ENCODE results near the gene UBE2S. TPM values are rescaled to one million over a fixed set of nuclear protein-coding genes. Genes with fewer than 3 reads are reported as not detected.

Gene UBE2S
- total and polyA plus RNA-seq, 10 of the 15 experiments (the other 5 are each of a cell fraction or from before 2014, with no cell fraction given), result 2.3 to 640 (median 127) TPM

DNA sequence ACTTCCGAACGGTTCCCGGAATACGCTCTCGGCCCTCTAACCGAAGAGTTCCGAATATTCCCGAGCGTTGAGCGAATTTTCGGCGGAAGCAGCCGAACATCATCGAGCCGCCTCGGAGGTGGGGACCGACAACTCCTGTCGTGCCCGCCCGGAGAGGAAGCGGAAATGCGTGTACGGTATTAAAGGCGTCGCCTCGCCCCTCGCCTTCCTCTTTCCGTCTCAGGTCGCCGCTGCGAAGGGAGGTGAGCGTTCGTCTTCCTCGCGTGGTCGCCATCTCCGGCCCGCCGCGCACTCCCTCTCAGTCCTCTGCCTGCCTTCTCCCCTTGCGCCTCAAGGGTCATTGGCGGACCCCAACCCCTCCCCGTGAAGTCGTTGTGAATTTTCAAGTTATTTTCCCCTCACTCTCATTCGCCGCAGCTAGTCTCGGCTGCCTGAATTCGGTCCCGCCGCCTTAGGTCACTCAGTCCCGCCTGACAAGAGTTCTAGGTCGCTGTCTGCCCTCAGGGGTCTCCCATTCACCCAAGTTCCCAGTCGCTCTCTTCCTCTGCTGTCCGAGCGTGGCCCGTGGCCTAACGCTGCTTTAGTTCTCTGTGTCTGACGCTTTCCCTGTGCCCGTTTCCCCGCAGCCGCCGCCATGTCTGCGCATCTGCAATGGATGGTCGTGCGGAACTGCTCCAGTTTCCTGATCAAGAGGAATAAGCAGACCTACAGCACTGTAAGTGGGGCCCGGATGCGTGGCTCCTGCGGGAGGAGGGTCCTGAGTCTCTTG is 21.7 kb downstream of the UBE2S start, which contains the start of gene RPL28 (continued):
- TF ChIP-seq, protein P1, sequence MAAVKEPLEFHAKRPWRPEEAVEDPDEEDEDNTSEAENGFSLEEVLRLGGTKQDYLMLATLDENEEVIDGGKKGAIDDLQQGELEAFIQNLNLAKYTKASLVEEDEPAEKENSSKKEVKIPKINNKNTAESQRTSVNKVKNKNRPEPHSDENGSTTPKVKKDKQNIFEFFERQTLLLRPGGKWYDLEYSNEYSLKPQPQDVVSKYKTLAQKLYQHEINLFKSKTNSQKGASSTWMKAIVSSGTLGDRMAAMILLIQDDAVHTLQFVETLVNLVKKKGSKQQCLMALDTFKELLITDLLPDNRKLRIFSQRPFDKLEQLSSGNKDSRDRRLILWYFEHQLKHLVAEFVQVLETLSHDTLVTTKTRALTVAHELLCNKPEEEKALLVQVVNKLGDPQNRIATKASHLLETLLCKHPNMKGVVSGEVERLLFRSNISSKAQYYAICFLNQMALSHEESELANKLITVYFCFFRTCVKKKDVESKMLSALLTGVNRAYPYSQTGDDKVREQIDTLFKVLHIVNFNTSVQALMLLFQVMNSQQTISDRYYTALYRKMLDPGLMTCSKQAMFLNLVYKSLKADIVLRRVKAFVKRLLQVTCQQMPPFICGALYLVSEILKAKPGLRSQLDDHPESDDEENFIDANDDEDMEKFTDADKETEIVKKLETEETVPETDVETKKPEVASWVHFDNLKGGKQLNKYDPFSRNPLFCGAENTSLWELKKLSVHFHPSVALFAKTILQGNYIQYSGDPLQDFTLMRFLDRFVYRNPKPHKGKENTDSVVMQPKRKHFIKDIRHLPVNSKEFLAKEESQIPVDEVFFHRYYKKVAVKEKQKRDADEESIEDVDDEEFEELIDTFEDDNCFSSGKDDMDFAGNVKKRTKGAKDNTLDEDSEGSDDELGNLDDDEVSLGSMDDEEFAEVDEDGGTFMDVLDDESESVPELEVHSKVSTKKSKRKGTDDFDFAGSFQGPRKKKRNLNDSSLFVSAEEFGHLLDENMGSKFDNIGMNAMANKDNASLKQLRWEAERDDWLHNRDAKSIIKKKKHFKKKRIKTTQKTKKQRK (IDR thresholded peaks at IDR 0.05; ENCODE audit: low read depth, low read length), result no peak
- TF ChIP-seq JUND (IDR thresholded peaks at IDR 0.05; ENCODE audit: low read depth, low read length) (0 out of 2 replicates have a peak, but pooled peaks have one; percentile 9), HDAC6 (IDR thresholded peaks at IDR 0.05; ENCODE audit: unreplicated experiment) (peak; percentile 75), TCF7 (IDR thresholded peaks at IDR 0.05; ENCODE audit: borderline replicate concordance) (no peak), WRNIP1 (IDR thresholded peaks at IDR 0.05; ENCODE audit: borderline replicate concordance, low read depth, low read length) (peak; percentile 90; the same call in 1 of the 2 replicates), FOXM1 (IDR thresholded peaks at IDR 0.05; ENCODE audit: low read depth, low read length) (no peak), ZNF24 (IDR thresholded peaks at IDR 0.05) (no peak), ATF7 (IDR thresholded peaks at IDR 0.05; ENCODE audit: low read depth) (no peak), PML (IDR thresholded peaks at IDR 0.05; ENCODE audit: low read length) (peak; percentile 99), POLR2AphosphoS2 (IDR thresholded peaks at IDR 0.05; ENCODE audit: low read depth, low read length) (peak; percentile 99), BMI1 (IDR thresholded peaks at IDR 0.05; ENCODE audit: borderline replicate concordance) (no peak), CBX5 (IDR thresholded peaks at IDR 0.05; ENCODE audit: low read depth) (no peak), ASH2L (IDR thresholded peaks at IDR 0.05; ENCODE audit: borderline replicate concordance, low read depth) (no peak), BACH1 (IDR thresholded peaks at IDR 0.05; ENCODE audit: borderline replicate concordance) (peak; percentile 85), STAT3 (IDR thresholded peaks at IDR 0.05; ENCODE audit: low read depth, low read length) (0 out of 2 replicates have a peak, but pooled peaks have one; percentile 58)
- TF ChIP-seq, protein P2, sequence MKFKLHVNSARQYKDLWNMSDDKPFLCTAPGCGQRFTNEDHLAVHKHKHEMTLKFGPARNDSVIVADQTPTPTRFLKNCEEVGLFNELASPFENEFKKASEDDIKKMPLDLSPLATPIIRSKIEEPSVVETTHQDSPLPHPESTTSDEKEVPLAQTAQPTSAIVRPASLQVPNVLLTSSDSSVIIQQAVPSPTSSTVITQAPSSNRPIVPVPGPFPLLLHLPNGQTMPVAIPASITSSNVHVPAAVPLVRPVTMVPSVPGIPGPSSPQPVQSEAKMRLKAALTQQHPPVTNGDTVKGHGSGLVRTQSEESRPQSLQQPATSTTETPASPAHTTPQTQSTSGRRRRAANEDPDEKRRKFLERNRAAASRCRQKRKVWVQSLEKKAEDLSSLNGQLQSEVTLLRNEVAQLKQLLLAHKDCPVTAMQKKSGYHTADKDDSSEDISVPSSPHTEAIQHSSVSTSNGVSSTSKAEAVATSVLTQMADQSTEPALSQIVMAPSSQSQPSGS (IDR thresholded peaks at IDR 0.05; ENCODE audit: low read length), result no peak
- TF ChIP-seq, protein P3, sequence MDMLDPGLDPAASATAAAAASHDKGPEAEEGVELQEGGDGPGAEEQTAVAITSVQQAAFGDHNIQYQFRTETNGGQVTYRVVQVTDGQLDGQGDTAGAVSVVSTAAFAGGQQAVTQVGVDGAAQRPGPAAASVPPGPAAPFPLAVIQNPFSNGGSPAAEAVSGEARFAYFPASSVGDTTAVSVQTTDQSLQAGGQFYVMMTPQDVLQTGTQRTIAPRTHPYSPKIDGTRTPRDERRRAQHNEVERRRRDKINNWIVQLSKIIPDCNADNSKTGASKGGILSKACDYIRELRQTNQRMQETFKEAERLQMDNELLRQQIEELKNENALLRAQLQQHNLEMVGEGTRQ (IDR thresholded peaks at IDR 0.05; ENCODE audit: borderline replicate concordance, low read depth, low read length), result no peak
- TF ChIP-seq, protein P4, sequence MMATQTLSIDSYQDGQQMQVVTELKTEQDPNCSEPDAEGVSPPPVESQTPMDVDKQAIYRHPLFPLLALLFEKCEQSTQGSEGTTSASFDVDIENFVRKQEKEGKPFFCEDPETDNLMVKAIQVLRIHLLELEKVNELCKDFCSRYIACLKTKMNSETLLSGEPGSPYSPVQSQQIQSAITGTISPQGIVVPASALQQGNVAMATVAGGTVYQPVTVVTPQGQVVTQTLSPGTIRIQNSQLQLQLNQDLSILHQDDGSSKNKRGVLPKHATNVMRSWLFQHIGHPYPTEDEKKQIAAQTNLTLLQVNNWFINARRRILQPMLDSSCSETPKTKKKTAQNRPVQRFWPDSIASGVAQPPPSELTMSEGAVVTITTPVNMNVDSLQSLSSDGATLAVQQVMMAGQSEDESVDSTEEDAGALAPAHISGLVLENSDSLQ (IDR thresholded peaks at IDR 0.05), result peak; percentile 62; the same call in 1 of the 2 replicates
- TF ChIP-seq, protein P5, sequence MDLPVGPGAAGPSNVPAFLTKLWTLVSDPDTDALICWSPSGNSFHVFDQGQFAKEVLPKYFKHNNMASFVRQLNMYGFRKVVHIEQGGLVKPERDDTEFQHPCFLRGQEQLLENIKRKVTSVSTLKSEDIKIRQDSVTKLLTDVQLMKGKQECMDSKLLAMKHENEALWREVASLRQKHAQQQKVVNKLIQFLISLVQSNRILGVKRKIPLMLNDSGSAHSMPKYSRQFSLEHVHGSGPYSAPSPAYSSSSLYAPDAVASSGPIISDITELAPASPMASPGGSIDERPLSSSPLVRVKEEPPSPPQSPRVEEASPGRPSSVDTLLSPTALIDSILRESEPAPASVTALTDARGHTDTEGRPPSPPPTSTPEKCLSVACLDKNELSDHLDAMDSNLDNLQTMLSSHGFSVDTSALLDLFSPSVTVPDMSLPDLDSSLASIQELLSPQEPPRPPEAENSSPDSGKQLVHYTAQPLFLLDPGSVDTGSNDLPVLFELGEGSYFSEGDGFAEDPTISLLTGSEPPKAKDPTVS (IDR thresholded peaks at IDR 0.05; ENCODE audit: low read depth, low read length), result 0 out of 2 replicates have a peak, but pooled peaks have one; percentile 45
- TF ChIP-seq, protein P6, sequence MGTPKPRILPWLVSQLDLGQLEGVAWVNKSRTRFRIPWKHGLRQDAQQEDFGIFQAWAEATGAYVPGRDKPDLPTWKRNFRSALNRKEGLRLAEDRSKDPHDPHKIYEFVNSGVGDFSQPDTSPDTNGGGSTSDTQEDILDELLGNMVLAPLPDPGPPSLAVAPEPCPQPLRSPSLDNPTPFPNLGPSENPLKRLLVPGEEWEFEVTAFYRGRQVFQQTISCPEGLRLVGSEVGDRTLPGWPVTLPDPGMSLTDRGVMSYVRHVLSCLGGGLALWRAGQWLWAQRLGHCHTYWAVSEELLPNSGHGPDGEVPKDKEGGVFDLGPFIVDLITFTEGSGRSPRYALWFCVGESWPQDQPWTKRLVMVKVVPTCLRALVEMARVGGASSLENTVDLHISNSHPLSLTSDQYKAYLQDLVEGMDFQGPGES (IDR thresholded peaks at IDR 0.05), result no peak; the same call in 1 of the 2 replicates
